WERI-Rb-1 (cell line): ENCODE results near the gene SPNS3.

ENCODE experiments used
- DNase-seq: peaks from one replicate; pipeline ENCODE4 v3.0.0-alpha.2; 2020
- H3K27ac ChIP-seq: fragments of 250-450 bp; sonication (Bioruptor Pico); 2 replicates; pipeline ENCODE4 v1.5.1; 2020; ENCODE audit warnings: mild to moderate bottlenecking, moderate library complexity
- H3K27me3 ChIP-seq: fragments of 250-450 bp; sonication (Bioruptor Pico); 2 replicates; pipeline ENCODE4 v1.5.1; 2021; ENCODE audit warnings: mild to moderate bottlenecking, low read depth, moderate library complexity; ENCODE audit not compliant: insufficient read depth, severe bottlenecking
- H3K36me3 ChIP-seq: fragments of 250-450 bp; sonication (Bioruptor Pico); 2 replicates; pipeline ENCODE4 v1.5.1; 2020; ENCODE audit warnings: mild to moderate bottlenecking, moderate library complexity
- H3K4me3 ChIP-seq: 2 replicates; pipeline ENCODE4 v1.5.1; 2011; ENCODE audit warnings: low read depth, mild to moderate bottlenecking, control low read depth, low read length
- H3K9me3 ChIP-seq: fragments of 250-450 bp; sonication (Bioruptor Pico); 2 replicates; pipeline ENCODE4 v1.5.1; 2021; ENCODE audit warnings: mild to moderate bottlenecking, moderate library complexity; ENCODE audit not compliant: severe bottlenecking
- TF ChIP-seq, protein P1 (sequence below): IDR thresholded peaks from 2 replicates; pipeline ENCODE4 v1.5.1; 2011; ENCODE audit warnings: low read depth, mild to moderate bottlenecking, control low read depth, inconsistent platforms, low read length

SPNS3 gene

DNA sequence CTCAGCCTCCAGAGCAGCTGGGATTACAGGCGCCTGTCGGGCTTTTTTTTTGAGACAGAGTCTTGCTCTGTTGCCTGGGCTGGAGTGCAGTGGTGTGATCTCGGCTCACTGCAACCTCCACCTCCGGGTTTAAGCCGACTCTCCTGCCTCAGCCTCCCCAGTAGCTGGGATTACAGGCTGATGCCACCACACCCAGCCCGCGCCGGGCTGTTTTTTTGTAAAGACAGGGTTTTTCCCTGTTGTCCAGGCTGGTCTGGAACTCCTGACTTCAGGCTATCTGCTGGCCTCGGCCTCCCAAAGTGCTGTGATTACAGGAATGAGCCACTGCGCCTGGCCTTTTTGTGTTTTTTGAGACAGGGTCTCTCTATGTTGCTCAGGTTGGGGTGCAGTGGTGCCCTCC lies 27.4 kb upstream of the SPNS3 start:
- Histone ChIP-seq H3K4me3 (no peak overlapping the region), H3K36me3 (no peaks in the 10 kb centered on the region)
- TF ChIP-seq, protein P1, sequence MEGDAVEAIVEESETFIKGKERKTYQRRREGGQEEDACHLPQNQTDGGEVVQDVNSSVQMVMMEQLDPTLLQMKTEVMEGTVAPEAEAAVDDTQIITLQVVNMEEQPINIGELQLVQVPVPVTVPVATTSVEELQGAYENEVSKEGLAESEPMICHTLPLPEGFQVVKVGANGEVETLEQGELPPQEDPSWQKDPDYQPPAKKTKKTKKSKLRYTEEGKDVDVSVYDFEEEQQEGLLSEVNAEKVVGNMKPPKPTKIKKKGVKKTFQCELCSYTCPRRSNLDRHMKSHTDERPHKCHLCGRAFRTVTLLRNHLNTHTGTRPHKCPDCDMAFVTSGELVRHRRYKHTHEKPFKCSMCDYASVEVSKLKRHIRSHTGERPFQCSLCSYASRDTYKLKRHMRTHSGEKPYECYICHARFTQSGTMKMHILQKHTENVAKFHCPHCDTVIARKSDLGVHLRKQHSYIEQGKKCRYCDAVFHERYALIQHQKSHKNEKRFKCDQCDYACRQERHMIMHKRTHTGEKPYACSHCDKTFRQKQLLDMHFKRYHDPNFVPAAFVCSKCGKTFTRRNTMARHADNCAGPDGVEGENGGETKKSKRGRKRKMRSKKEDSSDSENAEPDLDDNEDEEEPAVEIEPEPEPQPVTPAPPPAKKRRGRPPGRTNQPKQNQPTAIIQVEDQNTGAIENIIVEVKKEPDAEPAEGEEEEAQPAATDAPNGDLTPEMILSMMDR = no peak

DNA sequence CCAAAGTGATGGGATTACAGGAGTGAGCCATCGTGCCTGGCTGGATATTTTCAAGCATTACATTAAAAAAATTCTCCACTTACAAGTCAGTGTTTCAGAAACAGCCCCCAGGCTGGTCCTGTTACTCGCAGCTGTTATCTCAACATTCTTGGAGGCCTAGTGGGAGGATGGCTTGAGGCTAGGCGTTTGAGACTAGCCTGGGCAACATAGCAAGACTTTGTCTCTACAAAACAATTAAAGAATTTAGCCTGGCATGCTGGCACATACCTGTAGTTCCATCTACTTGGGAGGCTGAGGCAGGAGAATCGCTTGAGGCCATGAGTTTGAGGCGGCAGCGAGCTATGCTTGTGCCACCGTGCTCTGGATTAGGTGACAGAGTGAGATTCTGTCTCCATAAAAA lies 26.5 kb upstream of the SPNS3 start:
- no peaks in the 10 kb centered on the region for H3K9me3 ChIP-seq
- no peaks in the 10 kb centered on the region for H3K36me3 ChIP-seq
- H3K4me3 ChIP-seq = no peak overlapping the region
- H3K27ac ChIP-seq = no peak overlapping the region
- no peaks in the 10 kb centered on the region for H3K27me3 ChIP-seq
- no peak for DNase-seq
- TF ChIP-seq, protein P1 = no peak

More for the DNA sequence above, 27.4 kb upstream of the SPNS3 start:
- Histone ChIP-seq H3K27ac (no peak overlapping the region), H3K27me3 (no peaks in the 10 kb centered on the region), H3K9me3 (no peaks in the 10 kb centered on the region)
- DNase-seq = no peak

DNA sequence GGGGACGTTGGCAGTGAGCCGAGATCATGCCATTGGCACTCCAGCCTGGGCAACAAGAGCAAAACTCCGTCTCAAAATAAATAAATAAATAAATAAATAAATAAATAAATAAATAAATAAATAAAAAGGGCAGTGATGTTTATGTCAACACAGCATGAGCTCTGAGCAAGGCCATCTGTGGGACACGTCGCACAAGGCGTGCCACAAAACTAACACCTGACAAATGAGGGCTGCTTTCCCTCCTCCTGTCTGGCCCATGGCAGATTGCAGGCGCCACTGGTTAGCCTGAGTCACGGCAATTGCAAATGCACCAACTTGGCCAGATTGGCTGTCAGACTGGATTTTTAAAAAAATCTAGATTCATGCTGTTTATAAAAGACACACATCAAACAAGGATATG lies 25.9 kb upstream of the SPNS3 start:
- Histone ChIP-seq H3K36me3 (no peaks in the 10 kb centered on the region), H3K4me3 (no peak overlapping the region), H3K27me3 (no peaks in the 10 kb centered on the region), H3K9me3 (no peaks in the 10 kb centered on the region), H3K27ac (no peak overlapping the region)
- no peak for DNase-seq
- TF ChIP-seq, protein P1 = no peak

DNA sequence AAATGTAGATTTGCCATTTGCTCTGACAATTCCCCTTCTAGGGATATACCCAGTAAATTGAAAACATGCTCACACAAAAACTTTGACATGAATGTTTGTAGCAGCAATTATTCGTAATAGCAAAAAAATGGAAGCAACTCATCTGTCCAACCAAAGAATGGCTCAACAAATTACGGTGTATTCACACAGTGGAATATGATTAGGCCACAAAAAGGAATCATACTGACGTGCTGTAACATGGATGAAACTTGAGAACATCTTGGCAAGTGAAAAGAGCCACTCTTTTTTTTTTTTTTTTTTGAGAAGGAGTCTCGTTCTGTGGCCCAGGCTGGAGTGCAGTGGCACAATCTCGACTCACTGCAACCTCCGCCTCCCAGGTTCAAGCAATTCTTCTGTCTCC lies 24.1 kb upstream of the SPNS3 start:
- TF ChIP-seq, protein P1 = no peak
- Histone ChIP-seq H3K4me3 (no peak overlapping the region), H3K36me3 (no peaks in the 10 kb centered on the region), H3K27me3 (no peaks in the 10 kb centered on the region), H3K9me3 (no peaks in the 10 kb centered on the region), H3K27ac (no peak overlapping the region)
- DNase-seq = no peak

DNA sequence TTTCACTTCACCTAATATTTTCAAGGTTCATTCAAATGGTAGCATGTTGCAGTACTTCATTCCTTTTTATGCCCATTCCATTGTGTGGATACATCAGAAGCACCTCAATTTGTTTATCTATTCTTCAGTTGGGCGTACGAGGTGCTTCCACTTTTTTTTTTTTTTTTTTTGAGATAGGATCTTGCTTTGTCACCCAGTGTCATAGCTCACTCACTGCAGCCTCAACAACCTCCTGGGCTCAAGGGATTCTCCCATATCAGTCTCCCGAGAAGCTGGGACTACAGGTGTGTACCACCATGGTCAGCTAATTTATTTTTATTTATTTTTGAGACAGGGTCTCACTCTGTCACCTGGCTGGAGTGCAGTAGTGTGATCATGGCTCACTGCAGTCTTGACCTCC lies 22.5 kb upstream of the SPNS3 start:
- Histone ChIP-seq H3K27me3 (no peaks in the 10 kb centered on the region), H3K4me3 (no peak overlapping the region), H3K9me3 (no peaks in the 10 kb centered on the region), H3K36me3 (no peaks in the 10 kb centered on the region), H3K27ac (no peak overlapping the region)
- TF ChIP-seq, protein P1 = no peak
- DNase-seq = no peak

DNA sequence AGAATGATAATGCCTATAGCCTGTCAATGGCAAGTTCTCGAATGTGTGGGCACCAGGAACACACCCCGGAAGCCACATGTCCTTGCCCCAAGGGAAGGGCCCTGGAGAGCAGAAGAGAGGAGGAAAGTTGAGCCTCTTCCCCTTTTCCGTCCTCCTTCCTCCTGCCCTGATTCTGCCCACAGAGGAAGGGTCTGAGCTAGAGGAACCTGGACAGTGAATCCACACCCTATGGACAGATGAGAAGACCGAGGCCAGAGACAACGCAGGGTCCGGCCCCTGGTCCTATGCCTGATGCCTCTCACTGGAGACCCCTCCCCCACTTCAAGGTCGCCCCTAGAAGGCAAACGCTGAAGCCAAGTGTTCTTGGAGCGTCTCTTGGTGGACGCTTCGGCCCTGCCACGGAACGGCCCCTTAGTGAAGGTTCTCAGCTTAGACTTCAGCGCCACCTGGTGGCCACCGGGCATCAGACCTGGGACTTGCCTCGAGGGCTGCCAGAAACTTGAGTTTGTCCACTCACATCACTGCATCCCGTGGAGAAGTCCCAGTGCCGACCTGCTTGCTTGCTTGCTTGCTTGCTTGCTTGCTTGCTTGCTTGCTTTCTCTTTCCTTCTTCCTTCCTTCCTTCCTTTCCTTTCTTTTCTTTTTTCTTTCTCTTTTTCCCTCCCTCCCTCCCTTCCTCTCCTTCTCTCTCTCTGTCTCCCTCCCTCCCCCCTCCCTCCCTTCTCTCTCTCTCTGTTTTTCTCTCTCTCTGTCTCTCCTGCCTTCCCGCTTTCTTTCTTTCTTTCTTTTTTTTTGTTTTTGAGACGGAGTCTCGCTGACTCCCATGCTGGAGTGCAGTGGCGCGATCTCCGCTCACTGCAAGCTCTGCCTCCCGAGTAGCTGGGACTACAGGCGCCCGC lies 20.6 kb upstream of the SPNS3 start:
- Histone ChIP-seq H3K4me3 (no peak overlapping the region), H3K9me3 (no peaks in the 10 kb centered on the region), H3K36me3 (no peaks in the 10 kb centered on the region), H3K27ac (no peak overlapping the region), H3K27me3 (no peaks in the 10 kb centered on the region)
- TF ChIP-seq, protein P1 = peak; percentile 94
- peak; percentile 90 for DNase-seq
